DOHH2 (cell line): ENCODE data around the gene FDXR.

Experiments
- EZH2phosphoT487 ChIP-seq: fragments of 200-600 bp; sonication (generic); IDR thresholded peaks from 2 replicates; pipeline ENCODE4 v1.6.1; 2017; ENCODE audit warnings: borderline replicate concordance, mild to moderate bottlenecking, antibody characterized with exemption, low read length, moderate library complexity, mixed read lengths
- TF ChIP-seq, protein P1 (sequence below): fragments of 200-600 bp; sonication (generic); IDR thresholded peaks from one replicate; pipeline ENCODE4 v1.5.1; 2014; ENCODE audit warnings: antibody characterized with exemption, mild to moderate bottlenecking, low read depth, low read length; ENCODE audit not compliant: poor library complexity, severe bottlenecking

DNA sequence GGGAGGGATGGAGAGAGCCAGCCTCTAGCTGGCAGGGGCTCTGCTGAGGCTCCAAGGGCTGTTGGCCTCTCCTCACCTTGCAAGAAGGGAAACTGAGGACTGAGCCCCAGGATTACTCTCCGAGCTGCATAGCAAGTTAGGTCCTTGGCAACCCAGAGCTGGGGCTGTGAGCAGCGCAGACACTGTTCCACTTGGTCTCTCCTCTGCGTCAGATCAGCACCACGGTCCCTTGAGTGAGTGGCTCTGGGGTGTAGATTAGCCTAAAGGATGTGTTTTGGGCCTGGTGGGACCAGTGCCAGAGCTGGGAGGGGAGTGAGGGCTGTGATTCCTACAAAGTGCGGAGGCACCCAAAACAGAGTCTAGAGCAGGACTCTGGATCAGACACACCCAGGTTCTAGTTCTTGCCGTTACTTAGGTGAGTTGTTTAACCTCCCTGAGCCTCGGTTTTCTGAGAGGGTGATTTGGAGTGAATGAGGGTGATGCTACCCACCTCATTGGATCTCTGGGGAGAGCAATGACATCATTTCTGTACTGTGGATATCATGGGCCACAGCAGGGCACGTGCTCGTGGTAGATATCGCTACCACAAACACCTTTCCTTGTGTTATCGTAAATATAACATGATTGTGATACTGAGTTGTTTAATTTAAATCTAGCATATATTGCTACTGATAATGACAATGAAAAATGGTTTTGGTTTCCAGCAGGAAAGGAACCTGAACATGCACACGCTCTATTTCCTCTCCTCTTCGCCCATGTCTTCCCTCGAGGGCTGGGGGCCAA lies 28.8 kb upstream of the FDXR start:
- TF ChIP-seq, protein P1, sequence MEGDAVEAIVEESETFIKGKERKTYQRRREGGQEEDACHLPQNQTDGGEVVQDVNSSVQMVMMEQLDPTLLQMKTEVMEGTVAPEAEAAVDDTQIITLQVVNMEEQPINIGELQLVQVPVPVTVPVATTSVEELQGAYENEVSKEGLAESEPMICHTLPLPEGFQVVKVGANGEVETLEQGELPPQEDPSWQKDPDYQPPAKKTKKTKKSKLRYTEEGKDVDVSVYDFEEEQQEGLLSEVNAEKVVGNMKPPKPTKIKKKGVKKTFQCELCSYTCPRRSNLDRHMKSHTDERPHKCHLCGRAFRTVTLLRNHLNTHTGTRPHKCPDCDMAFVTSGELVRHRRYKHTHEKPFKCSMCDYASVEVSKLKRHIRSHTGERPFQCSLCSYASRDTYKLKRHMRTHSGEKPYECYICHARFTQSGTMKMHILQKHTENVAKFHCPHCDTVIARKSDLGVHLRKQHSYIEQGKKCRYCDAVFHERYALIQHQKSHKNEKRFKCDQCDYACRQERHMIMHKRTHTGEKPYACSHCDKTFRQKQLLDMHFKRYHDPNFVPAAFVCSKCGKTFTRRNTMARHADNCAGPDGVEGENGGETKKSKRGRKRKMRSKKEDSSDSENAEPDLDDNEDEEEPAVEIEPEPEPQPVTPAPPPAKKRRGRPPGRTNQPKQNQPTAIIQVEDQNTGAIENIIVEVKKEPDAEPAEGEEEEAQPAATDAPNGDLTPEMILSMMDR = no peak
- TF ChIP-seq EZH2phosphoT487 = no peak
